GM12873 (cell line): ENCODE measurements around the gene FAM222A.

ENCODE experiments used
- CTCF ChIP-seq: IDR thresholded peaks from 2 replicates; pipeline ENCODE4 v1.5.1; 2012; ENCODE audit warnings: low read depth, mild to moderate bottlenecking, moderate library complexity, low read length, control low read depth; ENCODE audit not compliant: insufficient read depth; ENCODE audit errors: missing control alignments

Gene FAM222A

GRCh38 chr12:109714913-109715244 lies 1.3 kb downstream of the FAM222A start:
- TF ChIP-seq CTCF, result no peak

GRCh38 chr12:109715310-109716091 lies 1.9 kb downstream of the FAM222A start:
- TF ChIP-seq CTCF, result no peak

DNA sequence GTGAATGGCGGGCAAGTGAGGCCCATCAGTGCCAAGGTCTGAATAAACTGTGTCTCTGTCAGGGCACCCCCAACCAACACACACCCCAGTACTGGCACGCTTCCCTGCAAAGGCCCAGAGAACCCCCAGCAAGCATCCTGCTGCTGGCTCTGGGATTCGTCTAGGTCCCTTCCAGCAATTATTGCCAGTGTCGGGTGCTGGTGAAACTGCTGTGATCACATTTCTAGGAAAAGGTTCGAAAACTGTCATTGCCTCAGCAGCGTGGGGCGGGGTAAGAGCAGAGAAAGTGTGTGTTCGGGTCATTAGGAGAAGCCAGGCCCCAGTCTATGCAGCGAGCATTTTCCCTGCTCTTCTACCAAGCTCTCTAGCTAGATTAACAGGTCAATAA lies 2.5 kb downstream of the FAM222A start:
- TF ChIP-seq CTCF, result no peak

DNA sequence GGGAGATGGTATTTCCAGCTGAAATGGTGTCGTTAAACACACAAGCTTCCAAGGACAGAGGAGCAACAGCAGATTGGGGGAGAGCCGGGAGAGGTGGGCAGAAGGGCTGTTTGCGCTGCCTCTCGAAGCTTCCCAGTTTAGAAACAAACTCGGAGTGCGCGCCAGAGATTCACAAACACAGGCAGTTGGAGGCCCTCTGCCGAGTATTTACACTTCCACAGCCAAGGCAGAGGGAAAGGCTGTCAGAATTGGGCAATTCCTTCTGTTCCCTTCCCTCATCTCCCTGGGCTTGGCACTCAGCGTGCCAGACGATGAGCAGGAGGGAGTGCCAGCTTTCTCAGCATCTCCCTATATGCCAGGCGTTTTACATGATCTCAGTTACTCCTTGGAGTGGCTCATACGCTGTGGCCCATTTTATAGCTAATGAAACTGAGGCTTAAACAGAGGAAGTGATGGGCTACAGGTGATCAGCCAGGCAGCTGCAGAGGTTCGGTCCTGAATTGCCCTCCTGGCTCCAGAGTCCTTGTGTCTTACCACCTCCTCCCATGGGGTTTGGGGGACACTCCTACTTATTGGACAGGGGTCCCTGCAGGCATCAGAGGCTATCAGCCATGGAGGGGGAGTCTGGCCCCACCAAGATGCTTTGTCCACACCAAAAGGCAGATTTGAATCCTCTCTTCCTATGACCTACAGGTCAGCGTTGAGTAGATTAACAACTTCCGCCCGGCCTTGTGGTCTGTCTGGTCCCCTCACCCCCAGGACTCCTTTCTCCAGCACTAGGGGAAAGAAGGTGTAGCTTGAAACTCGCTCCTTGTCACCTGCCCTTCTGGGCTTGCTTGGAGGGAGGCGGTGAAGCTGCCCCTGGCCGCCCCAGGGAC lies 3.1 kb downstream of the FAM222A start:
- TF ChIP-seq CTCF, result no peak

DNA sequence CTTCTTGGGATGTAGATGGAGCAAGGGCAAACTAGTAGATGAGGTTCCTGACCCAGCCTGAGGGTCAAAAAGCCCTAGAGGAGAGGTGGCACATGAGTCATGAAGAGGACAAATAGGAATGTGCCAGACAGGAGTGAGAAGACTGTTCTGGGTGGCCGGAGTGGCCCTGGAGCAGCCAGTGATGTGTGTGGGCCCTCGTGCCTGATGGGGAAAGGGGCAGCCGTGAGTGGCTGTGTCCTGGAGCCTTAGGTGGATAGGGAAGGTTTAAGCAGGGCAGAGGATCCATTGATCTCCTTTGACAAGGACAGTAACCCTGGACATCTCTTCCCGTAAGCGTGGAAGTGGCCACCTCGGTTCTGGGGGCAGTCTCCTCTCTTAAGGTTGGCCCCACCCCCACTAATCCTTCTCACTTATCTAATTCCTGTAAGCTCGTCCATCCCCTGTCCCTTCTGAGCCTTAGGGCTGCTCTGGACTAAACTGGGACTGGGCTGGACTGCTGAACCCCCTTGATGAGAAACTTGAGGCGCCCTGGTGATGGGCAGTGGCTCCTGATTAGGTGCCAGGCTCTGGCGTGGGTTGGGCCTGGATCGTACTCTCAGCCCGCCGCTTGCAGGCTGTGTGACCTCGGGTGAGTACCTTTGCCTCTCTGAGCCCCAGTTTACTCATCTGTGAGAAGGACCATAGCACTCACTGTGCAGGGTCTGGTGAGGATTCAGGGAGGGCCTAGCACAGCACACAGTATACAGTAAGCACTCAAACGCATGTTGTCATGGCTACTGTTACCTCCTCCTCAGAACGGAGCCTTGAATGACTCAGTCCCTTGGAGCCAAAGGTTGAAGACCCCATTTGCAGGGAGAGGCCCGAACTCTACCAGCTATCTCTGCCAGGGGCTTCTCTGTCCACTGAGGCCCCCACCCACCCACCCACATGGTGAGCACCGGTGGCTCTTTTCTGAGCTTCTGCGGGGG lies 4.0 kb downstream of the FAM222A start:
- no peak for TF ChIP-seq CTCF

- no peak for TF ChIP-seq CTCF
These were observed 4.8 kb downstream of the FAM222A start for GRCh38 chr12:109718390-109718789.
